Measurements from ENCODE around the gene AKAP3.

AKAP3 gene

DNA sequence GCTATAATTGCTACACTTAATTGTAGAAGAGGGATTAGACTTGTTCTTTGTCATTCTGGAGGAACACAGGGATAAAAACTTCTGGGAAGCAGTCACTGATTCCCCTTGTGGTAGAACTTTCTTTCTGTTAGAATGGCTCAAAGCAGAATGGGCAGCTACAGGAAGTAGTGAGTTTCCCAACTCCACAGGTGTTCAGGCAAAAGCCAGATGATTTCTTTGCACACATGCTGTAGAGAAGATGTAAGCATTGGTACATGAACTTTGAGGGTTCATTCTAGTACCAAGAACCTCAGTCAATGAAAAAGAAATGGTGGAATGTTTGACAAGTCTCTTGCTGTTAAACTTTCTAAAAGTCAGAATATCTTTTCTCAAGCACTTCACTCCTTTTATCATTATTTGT lies 4.4 kb upstream of the AKAP3 start:
- no peak overlapping the region for H3K4me2 ChIP-seq

DNA sequence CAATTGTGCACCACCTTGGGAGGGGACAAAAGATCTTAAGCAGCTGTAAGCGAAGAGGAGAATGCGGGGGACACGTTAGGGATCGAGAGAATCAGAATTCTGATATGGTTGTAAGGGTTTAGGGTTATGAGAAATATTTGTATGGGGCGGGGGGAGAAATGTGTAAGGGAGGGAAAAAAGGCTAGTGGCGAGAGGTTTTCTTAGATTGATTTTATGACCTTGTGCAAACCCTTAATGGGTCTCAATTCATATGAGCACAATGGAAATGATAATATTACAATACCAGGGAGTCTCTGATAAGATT lies 459 bp upstream of the AKAP3 start:
- H3K36me3 ChIP-seq (ENCODE audit: insufficient read depth), result no peaks in the 10 kb centered on the region
- H3K79me2 ChIP-seq (ENCODE audit: insufficient read depth, low read depth), result peaks cover 46% of the 10 kb centered on the region
- H3K4me2 ChIP-seq, result peak overlapping the region; percentile 93
- peak overlapping the region; percentile 76 for H3K27ac ChIP-seq
- no peaks in the 10 kb centered on the region for H3K27me3 ChIP-seq (ENCODE audit: insufficient read depth, low read depth)
- peaks cover 38% of the 10 kb centered on the region for H3K4me1 ChIP-seq (ENCODE audit: low read depth, poor library complexity, severe bottlenecking)
- TF ChIP-seq, protein P1, sequence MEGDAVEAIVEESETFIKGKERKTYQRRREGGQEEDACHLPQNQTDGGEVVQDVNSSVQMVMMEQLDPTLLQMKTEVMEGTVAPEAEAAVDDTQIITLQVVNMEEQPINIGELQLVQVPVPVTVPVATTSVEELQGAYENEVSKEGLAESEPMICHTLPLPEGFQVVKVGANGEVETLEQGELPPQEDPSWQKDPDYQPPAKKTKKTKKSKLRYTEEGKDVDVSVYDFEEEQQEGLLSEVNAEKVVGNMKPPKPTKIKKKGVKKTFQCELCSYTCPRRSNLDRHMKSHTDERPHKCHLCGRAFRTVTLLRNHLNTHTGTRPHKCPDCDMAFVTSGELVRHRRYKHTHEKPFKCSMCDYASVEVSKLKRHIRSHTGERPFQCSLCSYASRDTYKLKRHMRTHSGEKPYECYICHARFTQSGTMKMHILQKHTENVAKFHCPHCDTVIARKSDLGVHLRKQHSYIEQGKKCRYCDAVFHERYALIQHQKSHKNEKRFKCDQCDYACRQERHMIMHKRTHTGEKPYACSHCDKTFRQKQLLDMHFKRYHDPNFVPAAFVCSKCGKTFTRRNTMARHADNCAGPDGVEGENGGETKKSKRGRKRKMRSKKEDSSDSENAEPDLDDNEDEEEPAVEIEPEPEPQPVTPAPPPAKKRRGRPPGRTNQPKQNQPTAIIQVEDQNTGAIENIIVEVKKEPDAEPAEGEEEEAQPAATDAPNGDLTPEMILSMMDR (conservative IDR thresholded peaks at IDR 0.05; ENCODE audit: low read depth, low read length), result no peak
- H4K20me1 ChIP-seq (ENCODE audit: insufficient read depth), result no peaks in the 10 kb centered on the region
- peak overlapping the region; percentile 89 for H2AFZ ChIP-seq (ENCODE audit: low read depth)
- H3K4me3 ChIP-seq (IDR thresholded peaks at IDR 0.05; ENCODE audit: insufficient read depth, low read depth, low read length), result peak overlapping the region; percentile 11
- H3K9ac ChIP-seq, result peak overlapping the region; percentile 91

More for the DNA sequence above, 4.4 kb upstream of the AKAP3 start:
- Histone ChIP-seq H3K4me3 (IDR thresholded peaks at IDR 0.05; ENCODE audit: insufficient read depth, low read depth, low read length) (no peak overlapping the region), H4K20me1 (ENCODE audit: insufficient read depth) (no peaks in the 10 kb centered on the region), H3K79me2 (ENCODE audit: insufficient read depth, low read depth) (peaks cover 46% of the 10 kb centered on the region), H2AFZ (ENCODE audit: low read depth) (no peak overlapping the region), H3K36me3 (ENCODE audit: insufficient read depth) (no peaks in the 10 kb centered on the region; the same call in 1 of the 2 replicates), H3K4me1 (ENCODE audit: low read depth, poor library complexity, severe bottlenecking) (peaks cover 31% of the 10 kb centered on the region), H3K9ac (no peak overlapping the region), H3K27me3 (ENCODE audit: insufficient read depth, low read depth) (no peaks in the 10 kb centered on the region), H3K27ac (no peak overlapping the region)
- TF ChIP-seq, protein P1 (conservative IDR thresholded peaks at IDR 0.05; ENCODE audit: low read depth, low read length), result no peak

DNA sequence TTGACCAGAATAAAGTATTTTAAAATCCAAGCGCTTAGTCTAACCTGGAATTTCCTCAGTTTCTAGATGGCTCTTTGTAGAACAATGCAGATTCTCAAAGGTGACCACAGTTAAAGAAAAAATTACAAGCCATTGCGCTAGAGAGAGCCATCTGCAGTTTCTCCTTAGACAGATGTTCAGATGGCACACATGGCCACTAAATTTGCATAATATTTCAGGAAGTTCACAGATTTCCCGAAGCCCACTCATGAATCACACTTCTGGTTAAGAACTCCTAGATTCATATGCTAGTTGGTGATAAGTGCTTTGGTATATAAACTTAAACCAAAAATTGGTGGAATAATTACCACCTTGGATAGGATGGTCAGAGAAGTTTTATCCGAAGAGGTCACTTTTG lies 749 bp downstream of the AKAP3 start:
- Histone ChIP-seq H3K36me3 (ENCODE audit: insufficient read depth) (no peaks in the 10 kb centered on the region), H2AFZ (ENCODE audit: low read depth) (peak overlapping the region; percentile 89), H3K4me3 (IDR thresholded peaks at IDR 0.05; ENCODE audit: insufficient read depth, low read depth, low read length) (no peak overlapping the region), H3K4me2 (peak overlapping the region; percentile 84), H3K79me2 (ENCODE audit: insufficient read depth, low read depth) (peaks cover 35% of the 10 kb centered on the region), H3K27ac (peak overlapping the region; percentile 76), H4K20me1 (ENCODE audit: insufficient read depth) (no peaks in the 10 kb centered on the region), H3K4me1 (ENCODE audit: low read depth, poor library complexity, severe bottlenecking) (peaks cover 29% of the 10 kb centered on the region), H3K27me3 (ENCODE audit: insufficient read depth, low read depth) (no peaks in the 10 kb centered on the region), H3K9ac (peak overlapping the region; percentile 91)
- TF ChIP-seq, protein P1 (conservative IDR thresholded peaks at IDR 0.05; ENCODE audit: low read depth, low read length), result no peak

DNA sequence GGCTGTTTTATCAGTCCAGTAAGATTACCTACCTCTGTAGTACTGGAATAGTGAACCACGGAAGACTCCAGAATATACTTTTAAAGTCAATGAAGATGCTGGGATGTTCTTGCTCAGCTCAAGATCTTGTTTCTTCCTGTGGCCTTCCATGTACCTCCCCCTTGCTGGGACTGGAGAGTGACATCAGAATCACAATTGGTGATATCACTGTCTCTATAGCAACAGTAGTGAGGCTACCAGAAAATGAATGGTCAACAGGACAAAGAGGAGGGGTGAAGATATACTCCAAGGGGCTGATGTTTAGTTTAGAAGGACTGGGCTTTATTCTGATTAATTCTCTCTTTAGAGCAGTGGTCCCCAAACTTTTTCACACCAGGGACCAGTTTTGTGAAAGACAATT lies 3.8 kb downstream of the AKAP3 start:
- Histone ChIP-seq H3K4me3 (IDR thresholded peaks at IDR 0.05; ENCODE audit: insufficient read depth, low read depth, low read length) (no peak overlapping the region), H3K36me3 (ENCODE audit: insufficient read depth) (no peaks in the 10 kb centered on the region), H4K20me1 (ENCODE audit: insufficient read depth) (no peaks in the 10 kb centered on the region), H3K27me3 (ENCODE audit: insufficient read depth, low read depth) (no peaks in the 10 kb centered on the region), H3K9ac (no peak overlapping the region), H2AFZ (ENCODE audit: low read depth) (no peak overlapping the region), H3K27ac (no peak overlapping the region), H3K4me1 (ENCODE audit: low read depth, poor library complexity, severe bottlenecking) (peaks cover 11% of the 10 kb centered on the region), H3K4me2 (no peak overlapping the region), H3K79me2 (ENCODE audit: insufficient read depth, low read depth) (peaks cover 12% of the 10 kb centered on the region)
- TF ChIP-seq, protein P1 (conservative IDR thresholded peaks at IDR 0.05; ENCODE audit: low read depth, low read length), result no peak
